ENCODE measurements around the gene STXBP1.

DNA sequence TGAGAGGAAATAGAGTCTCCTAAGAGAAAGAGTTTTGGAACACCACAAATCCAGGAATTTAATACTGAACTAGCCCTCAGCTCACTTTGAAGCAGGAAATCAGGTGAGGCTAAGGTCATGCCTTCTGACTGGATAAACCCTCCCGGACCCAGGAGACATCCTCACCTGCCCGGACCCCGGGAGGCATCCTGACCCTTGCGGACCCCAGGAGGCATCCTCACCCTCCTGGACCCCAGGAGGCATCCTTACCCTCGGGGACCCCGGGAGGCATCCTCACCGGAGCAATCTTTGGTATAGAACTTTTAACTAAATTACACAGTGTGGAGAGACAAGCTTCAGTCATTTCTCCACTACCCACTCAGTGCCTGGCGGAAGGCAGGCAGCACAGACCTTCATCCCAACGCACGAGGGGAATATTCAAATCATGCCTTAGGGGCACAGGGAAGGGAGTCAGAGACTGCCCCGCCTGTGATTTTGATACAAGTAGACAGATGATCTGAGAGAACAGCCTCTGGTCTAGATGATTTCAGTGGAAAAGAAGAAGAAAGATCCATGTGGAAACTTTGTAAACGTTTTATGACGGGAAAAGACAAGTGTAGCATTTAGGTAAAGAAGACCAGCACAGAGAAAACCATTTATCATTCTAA, 21.3 kb downstream of the STXBP1 start:
- TF ChIP-seq POLR2A (IDR thresholded peaks at IDR 0.05; ENCODE audit: low read depth, low read length) (no peak), PAX5 (IDR thresholded peaks at IDR 0.05; ENCODE audit: insufficient read depth, low read length, severe bottlenecking) (no peak), POLR2AphosphoS5 (IDR thresholded peaks at IDR 0.05; ENCODE audit: low read depth, low read length) (no peak), SPI1 (IDR thresholded peaks at IDR 0.05; ENCODE audit: low read depth, low read length) (no peak), TAF1 (IDR thresholded peaks at IDR 0.05; ENCODE audit: low read depth, low read length) (no peak), POU2F2 (IDR thresholded peaks at IDR 0.05; ENCODE audit: low read depth, low read length) (no peak)
